H1 (cell line): ENCODE data around the gene TMPRSS4. TPM values are rescaled to one million over a fixed set of nuclear protein-coding genes. Genes with fewer than 3 reads are reported as not detected.

Experiments
- CTCF ChIA-PET: fragments of 300-600 bp; sonication (Branson Sonifier 250); formaldehyde crosslinking; loops from one replicate; lab custom pipeline; 2021; ENCODE audit not compliant: partially characterized antibody; lab: Charles Lee
- POLR2A ChIA-PET: fragments of 300-600 bp; sonication (Branson Sonifier 250); formaldehyde crosslinking; loops from one replicate; lab custom pipeline; 2021; ENCODE audit warnings: inconsistent platforms; ENCODE audit not compliant: partially characterized antibody; lab: Charles Lee
- DNase-seq, 2 experiments: peaks; one replicate each; pipeline versions ENCODE4 v3.0.0 to v3.0.0-alpha.2; 2010 to 2022; ENCODE audit warnings: low spot score in 2 of 2, low read depth in 1 of 2, mixed read lengths in 1 of 2
- FAIRE-seq: peaks from 2 replicates; lab custom pipeline; 2011; peaks lifted over from hg19 to GRCh38; lab: Jason Lieb, UNC
- H2AFZ ChIP-seq: 2 replicates; pipeline ENCODE4 v1.8.1; 2012; ENCODE audit warnings: low read length, inconsistent platforms
- H2AK5ac ChIP-seq: 2 replicates; pipeline ENCODE4 v1.6.1; 2013; ENCODE audit warnings: low read depth, low read length
- H2BK120ac ChIP-seq: replicated peaks from 2 replicates; pipeline ENCODE3; 2013; ENCODE audit warnings: low read depth, low read length, inconsistent platforms
- H2BK12ac ChIP-seq: 2 replicates; pipeline ENCODE4 v1.6.1; 2013; ENCODE audit warnings: low read depth, low read length
- H2BK15ac ChIP-seq: 2 replicates; pipeline ENCODE4 v1.6.1; 2013; ENCODE audit warnings: low read length
- H2BK20ac ChIP-seq: 2 replicates; pipeline ENCODE4 v1.6.1; 2013; ENCODE audit warnings: low read length
- H2BK5ac ChIP-seq: 2 replicates; pipeline ENCODE4 v1.6.1; 2013; ENCODE audit warnings: low read depth, low read length
- H3K14ac ChIP-seq: 2 replicates; pipeline ENCODE4 v1.6.1; 2013; ENCODE audit warnings: inconsistent platforms; ENCODE audit not compliant: insufficient read length
- H3K18ac ChIP-seq: 2 replicates; pipeline ENCODE4 v1.6.1; 2013; ENCODE audit warnings: low read length; ENCODE audit errors: extremely low read depth
- H3K23ac ChIP-seq: 2 replicates; pipeline ENCODE4 v1.6.1; 2013; ENCODE audit warnings: inconsistent platforms; ENCODE audit not compliant: insufficient read length
- H3K23me2 ChIP-seq: 2 replicates; pipeline ENCODE4 v1.6.1; 2013; ENCODE audit warnings: low read depth, low read length
- H3K27ac ChIP-seq: 2 replicates; pipeline ENCODE4 v1.6.1; 2011; ENCODE audit warnings: low read depth, low read length, inconsistent platforms
- H3K27me3 ChIP-seq, 4 experiments: replicated peaks in 1 of 4; 1 replicate in 1 of 4; 2 replicates in 3 of 4; pipeline versions ENCODE4 v1.6.1 to v1.8.1; 2011 to 2013; ENCODE audit warnings: low read length in 3 of 4, mild to moderate bottlenecking in 3 of 4, inconsistent platforms in 2 of 4, mixed read lengths in 2 of 4, moderate library complexity in 1 of 4; ENCODE audit not compliant: control insufficient read depth in 3 of 4, insufficient read depth in 3 of 4; ENCODE audit errors: extremely low read depth in 1 of 4
- H3K36me3 ChIP-seq, 4 experiments: 2 replicates each; pipeline versions ENCODE4 v1.6.1 to v1.8.1; 2011 to 2013; ENCODE audit warnings: mild to moderate bottlenecking in 4 of 4, low read length in 3 of 4, moderate library complexity in 2 of 4, control low read depth in 1 of 4, inconsistent platforms in 1 of 4; ENCODE audit not compliant: insufficient read depth in 4 of 4, control insufficient read depth in 2 of 4
- H3K4ac ChIP-seq: replicated peaks from 2 replicates; pipeline ENCODE3; 2013; ENCODE audit warnings: low read length, low read depth, mixed read lengths, inconsistent platforms; ENCODE audit not compliant: insufficient read length
- H3K4me1 ChIP-seq, 4 experiments: replicated peaks in 1 of 4; 1 replicate in 1 of 4; 2 replicates in 3 of 4; pipeline versions ENCODE4 v1.6.1 to v1.8.1; 2011 to 2013; ENCODE audit warnings: low read length in 3 of 4, inconsistent platforms in 2 of 4, mixed read lengths in 1 of 4; ENCODE audit not compliant: insufficient read depth in 4 of 4, control insufficient read depth in 3 of 4
- H3K4me2 ChIP-seq, 2 experiments: 2 replicates each; pipeline versions ENCODE4 v1.6.1 to v1.8.1; 2011 to 2013; ENCODE audit warnings: low read depth in 2 of 2, low read length in 2 of 2, control low read depth in 1 of 2, inconsistent platforms in 1 of 2, mild to moderate bottlenecking in 1 of 2; ENCODE audit not compliant: insufficient read depth in 1 of 2
- H3K4me3 ChIP-seq, 4 experiments: fragments of 200-600, 300-600 bp in 1 of 4; sonication (generic), shearing (Covaris generic), sonication (Bioruptor Twin) in 1 of 4; 2 replicates each; pipeline versions ENCODE4 v1.5.1 to v1.8.1; 2011 to 2016; ENCODE audit warnings: low read length in 4 of 4, low read depth in 3 of 4, control low read depth in 2 of 4, inconsistent platforms in 2 of 4, mild to moderate bottlenecking in 2 of 4, mixed read lengths in 1 of 4, moderate library complexity in 1 of 4; ENCODE audit not compliant: insufficient read depth in 2 of 4; ENCODE audit errors: extremely low read depth in 1 of 4
- H3K56ac ChIP-seq: replicated peaks from 2 replicates; pipeline ENCODE3; 2013; ENCODE audit warnings: low read depth, mild to moderate bottlenecking, mixed read lengths, low read length, inconsistent platforms; ENCODE audit not compliant: insufficient read length
- H3K79me1 ChIP-seq: 2 replicates; pipeline ENCODE4 v1.6.1; 2013; ENCODE audit warnings: low read depth, low read length, control low read depth
- H3K79me2 ChIP-seq, 2 experiments: 2 replicates each; pipeline versions ENCODE4 v1.6.1 to v1.8.1; 2012 to 2013; ENCODE audit warnings: low read length in 2 of 2, mild to moderate bottlenecking in 2 of 2, inconsistent platforms in 1 of 2; ENCODE audit not compliant: insufficient read depth in 2 of 2, control insufficient read depth in 1 of 2
- H3K9ac ChIP-seq, 4 experiments: replicated peaks in 1 of 4; 1 replicate in 1 of 4; 2 replicates in 3 of 4; pipeline versions ENCODE4 v1.6.1 to v1.8.1; 2011 to 2013; ENCODE audit warnings: low read depth in 3 of 4, low read length in 3 of 4, control low read depth in 2 of 4, mild to moderate bottlenecking in 2 of 4, moderate library complexity in 2 of 4, inconsistent platforms in 1 of 4; ENCODE audit errors: extremely low read depth in 1 of 4
- H3K9me3 ChIP-seq, 2 experiments: 2 replicates each; pipeline versions ENCODE4 v1.6.1 to v1.8.1; 2012 to 2013; ENCODE audit warnings: mild to moderate bottlenecking in 2 of 2, moderate library complexity in 2 of 2, control low read depth in 1 of 2, inconsistent platforms in 1 of 2, low read depth in 1 of 2, low read length in 1 of 2, mixed read lengths in 1 of 2; ENCODE audit not compliant: insufficient read depth in 2 of 2
- H4K20me1 ChIP-seq, 2 experiments: replicated peaks in 1 of 2; 2 replicates each; pipeline versions ENCODE3 to v1.8.1; 2011 to 2013; ENCODE audit warnings: inconsistent platforms in 2 of 2, low read length in 2 of 2, mild to moderate bottlenecking in 1 of 2; ENCODE audit not compliant: insufficient read depth in 2 of 2, control insufficient read depth in 1 of 2
- H4K5ac ChIP-seq: 2 replicates; pipeline ENCODE4 v1.6.1; 2013; ENCODE audit warnings: low read length, low read depth, mixed read lengths, inconsistent platforms; ENCODE audit not compliant: insufficient read length
- H4K8ac ChIP-seq: 2 replicates; pipeline ENCODE4 v1.8.0; 2013; ENCODE audit warnings: mild to moderate bottlenecking, moderate library complexity, low read length, inconsistent platforms; ENCODE audit not compliant: insufficient read depth; ENCODE audit errors: extremely low read depth
- H4K91ac ChIP-seq: replicated peaks from 2 replicates; pipeline ENCODE3; 2013; ENCODE audit warnings: low read length, mixed read lengths, inconsistent platforms; ENCODE audit not compliant: insufficient read length
- GABPA ChIP-seq: IDR thresholded peaks from 2 replicates; pipeline ENCODE4 v1.6.1; 2011; ENCODE audit warnings: mild to moderate bottlenecking, low read length, moderate library complexity, borderline replicate concordance; ENCODE audit not compliant: insufficient read depth
- JUN ChIP-seq: IDR thresholded peaks from 2 replicates; pipeline ENCODE4 v1.6.1; 2011; ENCODE audit warnings: low read depth, mild to moderate bottlenecking, improper control_type of control experiment, low read length
- POLR2A ChIP-seq, 2 experiments: IDR thresholded peaks; 1 replicate in 1 of 2; 2 replicates in 1 of 2; pipeline ENCODE4 v1.6.1; 2011; ENCODE audit warnings: low read depth in 2 of 2, low read length in 2 of 2, mild to moderate bottlenecking in 2 of 2; ENCODE audit errors: control extremely low read depth in 1 of 2
- POLR2AphosphoS5 ChIP-seq: IDR thresholded peaks from 2 replicates; pipeline ENCODE4 v1.6.1; 2011; ENCODE audit warnings: low read depth, low read length
- TAF7 ChIP-seq: optimal IDR thresholded peaks from 2 replicates; pipeline ENCODE3; 2011; ENCODE audit warnings: low read depth, mild to moderate bottlenecking, inconsistent platforms, low read length, moderate library complexity, borderline replicate concordance
- TBP ChIP-seq: IDR thresholded peaks from 2 replicates; pipeline ENCODE4 v1.6.1; 2011; ENCODE audit warnings: low read depth, low read length, improper control_type of control experiment
- WGBS, 2 experiments: shearing (Covaris generic) in 1 of 2; methylation state at CpG; one replicate each; pipeline versions ENCODE4 v1.1.6 to v1.1.7; 2013 to 2015; ENCODE audit warnings: low lambda C conversion rate in 2 of 2, mixed read lengths in 2 of 2, inconsistent platforms in 1 of 2, low coverage in 1 of 2, missing lambda C conversion rate in 1 of 2; ENCODE audit not compliant: insufficient replicate concordance in 2 of 2, insufficient coverage in 1 of 2, insufficient read length in 1 of 2; ENCODE audit errors: extremely low coverage in 1 of 2, missing lambda C conversion rate in 1 of 2; 5-methylcytosine and 5-hydroxymethylcytosine counted together
- polyA plus RNA-seq, 7 experiments: library from polyadenylated mRNA; depleted of rRNA in 3 of 7; stranded (reverse) in 5 of 7; unstranded in 2 of 7; fragments of >200 nt in 5 of 7; fragments of 200-250 nt in 2 of 7; gene quantifications; 1 replicate in 5 of 7; 2 replicates in 1 of 7; 4 replicates in 1 of 7; pipeline versions ENCODE4 v1.2.1 to v1.2.3, GENCODE V29; 2011 to 2013; ENCODE audit warnings: missing spikeins in 2 of 7, mixed read lengths in 2 of 7
- total RNA-seq: library from RNA; stranded (reverse); fragmentation: NEBNext Ultra II Directional; extraction: Animal tissue kit (Norgen Biotek cat#: 25700); gene quantifications from 2 replicates; pipeline ENCODE4 v1.2.1, GENCODE V29; 2021

TMPRSS4 gene
- total and polyA plus RNA-seq, 2 of the 8 experiments (the other 6 are each of a cell fraction or from before 2014, with no cell fraction given) = 0.11 to 0.58 TPM

GRCh38 chr11:118126082-118126838 lies 49.4 kb downstream of the TMPRSS4 start:
- H3K23ac ChIP-seq = no peak overlapping the region
- H3K36me3 ChIP-seq = no peaks in the 10 kb centered on the region
- H2BK5ac ChIP-seq = peak overlapping the region; percentile 35; the same call in 1 of the 2 replicates
- no peak overlapping the region for H2AK5ac ChIP-seq
- no peak overlapping the region for H2BK120ac ChIP-seq
- no peak overlapping the region for H3K4me3 ChIP-seq
- H3K79me2 ChIP-seq = no peaks in the 10 kb centered on the region
- ChIA-PET CTCF (interaction anchor here (1.2 to 1.8 kb wide), 5 partner anchors 8 to 1230 kb away, joined by 3 to 7 read pairs (median 5); no protein-coding TSS in a partner anchor), POLR2A (interaction anchor here (0.7 to 1.2 kb wide), 5 partner anchors 10 to 280 kb away, joined by 3 to 5 read pairs (median 3); no protein-coding TSS in a partner anchor)
- no peak overlapping the region for H3K18ac ChIP-seq
- H3K56ac ChIP-seq = no peak overlapping the region
- H3K9ac ChIP-seq = no peak overlapping the region
- H3K27me3 ChIP-seq = no peaks in the 10 kb centered on the region
- no peaks in the 10 kb centered on the region; the same call in 1 of the 2 replicates for H3K23me2 ChIP-seq
- H2BK20ac ChIP-seq = no peak overlapping the region
- H3K4me2 ChIP-seq = no peak overlapping the region
- DNase-seq = no peak
- no peak overlapping the region for H4K91ac ChIP-seq
- no peak overlapping the region for H3K4ac ChIP-seq
- H3K27ac ChIP-seq = no peak overlapping the region
- H4K20me1 ChIP-seq = no peaks in the 10 kb centered on the region
- no peaks in the 10 kb centered on the region for H3K9me3 ChIP-seq
- no peak for FAIRE-seq
- TF ChIP-seq TBP (peak; percentile 77), JUN (no peak), POLR2A (IDR thresholded peaks at IDR 0.05; ENCODE audit: control extremely low read depth in 1 of 2, low read depth in 2 of 2, low read length in 2 of 2) (peak in 1 of 2 experiments; percentile 72; a peak in 1 of 3 replicates), GABPA (no peak), TAF7 (peak; percentile 97), POLR2AphosphoS5 (peak; percentile 47)
- H3K14ac ChIP-seq = no peak overlapping the region
- H4K8ac ChIP-seq = no peak overlapping the region
- H3K4me1 ChIP-seq = peaks cover 0 to 2% (median 0%) of the 10 kb centered on the region in 4 experiments; a peak in 1 of 7 replicates
- H4K5ac ChIP-seq = no peak overlapping the region
- H2BK15ac ChIP-seq = no peak overlapping the region
- H2AFZ ChIP-seq = peak overlapping the region; percentile 78
- H3K79me1 ChIP-seq = no peaks in the 10 kb centered on the region
- H2BK12ac ChIP-seq = no peak overlapping the region
- WGBS, 2 experiments = 86% methylated on average over 7 of the region's 7 CpGs; no CpG with 5 or more reads in 1 of the 2 experiments
